ENCODE measurements around the gene COLEC12.

Gene COLEC12

GRCh38 chr18:501406-501714, 859 bp upstream of the COLEC12 start:
- TF ChIP-seq CTCF (IDR thresholded peaks at IDR 0.05; ENCODE audit: low read depth, low read length, missing control alignments), result no peak
- in situ Hi-C loops (cut with HindIII; ENCODE audit: low pct_ligation_motif_present, low sequenced_read_pairs), result no loop called here
- Histone ChIP-seq H3K36me3 (replicated peaks) (no peaks in the 10 kb centered on the region), H3K27ac (no peak overlapping the region), H3K4me3 (ENCODE audit: low read depth, low read length) (no peak overlapping the region), H3K27me3 (replicated peaks) (peaks cover 2% of the 10 kb centered on the region)
- no peak for DNase-seq

GRCh38 chr18:499776-500631, 497 bp downstream of the COLEC12 start:
- no peak for TF ChIP-seq CTCF (IDR thresholded peaks at IDR 0.05; ENCODE audit: low read depth, low read length, missing control alignments)
- no peak overlapping the region for H3K27ac ChIP-seq
- H3K27me3 ChIP-seq (replicated peaks), result peaks cover 2% of the 10 kb centered on the region
- H3K4me3 ChIP-seq (ENCODE audit: low read depth, low read length), result peak overlapping the region; percentile 56
- no peak for DNase-seq
- H3K36me3 ChIP-seq (replicated peaks), result no peaks in the 10 kb centered on the region
- in situ Hi-C loops (cut with HindIII; ENCODE audit: low pct_ligation_motif_present, low sequenced_read_pairs), result no loop called here

- Histone ChIP-seq H3K4me3 (ENCODE audit: low read depth, low read length) (peak overlapping the region; percentile 56), H3K27me3 (replicated peaks) (peaks cover 2% of the 10 kb centered on the region), H3K36me3 (replicated peaks) (no peaks in the 10 kb centered on the region), H3K27ac (no peak overlapping the region)
- no peak for TF ChIP-seq CTCF (IDR thresholded peaks at IDR 0.05; ENCODE audit: low read depth, low read length, missing control alignments)
- in situ Hi-C loops (cut with HindIII; ENCODE audit: low pct_ligation_motif_present, low sequenced_read_pairs), result no loop called here
- DNase-seq, result peak; percentile 90
Observed at GRCh38 chr18:498931-499775, 1.3 kb downstream of the COLEC12 start.

GRCh38 chr18:497688-498087, 2.8 kb downstream of the COLEC12 start:
- Histone ChIP-seq H3K4me3 (ENCODE audit: low read depth, low read length) (no peak overlapping the region), H3K36me3 (replicated peaks) (no peaks in the 10 kb centered on the region), H3K27me3 (replicated peaks) (peaks cover 2% of the 10 kb centered on the region), H3K27ac (no peak overlapping the region)
- in situ Hi-C loops (cut with HindIII; ENCODE audit: low pct_ligation_motif_present, low sequenced_read_pairs), result no loop called here
- no peak for DNase-seq
- no peak for TF ChIP-seq CTCF (IDR thresholded peaks at IDR 0.05; ENCODE audit: low read depth, low read length, missing control alignments)

- TF ChIP-seq CTCF (IDR thresholded peaks at IDR 0.05; ENCODE audit: low read depth, low read length, missing control alignments), result no peak
- H3K4me3 ChIP-seq (ENCODE audit: low read depth, low read length), result no peak overlapping the region
- no peaks in the 10 kb centered on the region for H3K36me3 ChIP-seq (replicated peaks)
- in situ Hi-C loops (cut with HindIII; ENCODE audit: low pct_ligation_motif_present, low sequenced_read_pairs), result no loop called here
- DNase-seq, result no peak
- H3K27me3 ChIP-seq (replicated peaks), result no peaks in the 10 kb centered on the region
- no peak overlapping the region for H3K27ac ChIP-seq
Observed at GRCh38 chr18:495452-495851, 5.0 kb downstream of the COLEC12 start.
